ENCODE results near the gene SH3PXD2A.
"Not testable (repeated sequence)": the region's sequence is repeated elsewhere in the genome, so short reads cannot be mapped to it uniquely, and the experiment has no call there.

Gene SH3PXD2A

DNA sequence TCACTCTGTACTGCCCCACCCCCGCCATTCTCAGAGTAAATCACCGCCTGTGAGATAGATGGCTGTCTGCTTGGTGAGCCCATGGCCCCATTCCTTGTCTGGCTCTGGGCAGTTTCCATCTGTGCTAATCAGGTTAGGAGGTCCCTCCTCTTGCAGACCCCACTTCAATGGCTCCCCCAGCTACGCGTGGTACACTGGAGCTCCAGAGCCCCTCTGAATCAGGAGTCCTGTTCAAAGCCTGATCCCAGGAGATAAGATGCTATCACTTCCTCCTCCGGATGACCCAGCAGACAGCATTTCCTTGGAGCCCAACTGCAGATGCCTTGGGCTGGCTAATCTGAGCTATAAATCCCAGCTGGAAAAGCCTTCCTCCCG, 122.3 kb downstream of the SH3PXD2A start:
- H3K36me3 ChIP-seq (ENCODE audit: insufficient read depth, low read length), result no peaks in the 10 kb centered on the region
- no peaks in the 10 kb centered on the region for H3K9me3 ChIP-seq (ENCODE audit: low read length)
- H3K4me3 ChIP-seq (ENCODE audit: low read depth in 1 of 2, low read length in 2 of 2), result no peak overlapping the region
- no peak overlapping the region for H3K9ac ChIP-seq (ENCODE audit: low read length)
- H3K27ac ChIP-seq (ENCODE audit: low read depth, low read length), result no peak overlapping the region
- no peaks in the 10 kb centered on the region for H3K27me3 ChIP-seq (ENCODE audit: control insufficient read depth in 1 of 2, insufficient read depth in 2 of 2, low read length in 2 of 2)
- peaks cover 3% of the 10 kb centered on the region for H3K4me1 ChIP-seq (ENCODE audit: insufficient read depth, low read length)

DNA sequence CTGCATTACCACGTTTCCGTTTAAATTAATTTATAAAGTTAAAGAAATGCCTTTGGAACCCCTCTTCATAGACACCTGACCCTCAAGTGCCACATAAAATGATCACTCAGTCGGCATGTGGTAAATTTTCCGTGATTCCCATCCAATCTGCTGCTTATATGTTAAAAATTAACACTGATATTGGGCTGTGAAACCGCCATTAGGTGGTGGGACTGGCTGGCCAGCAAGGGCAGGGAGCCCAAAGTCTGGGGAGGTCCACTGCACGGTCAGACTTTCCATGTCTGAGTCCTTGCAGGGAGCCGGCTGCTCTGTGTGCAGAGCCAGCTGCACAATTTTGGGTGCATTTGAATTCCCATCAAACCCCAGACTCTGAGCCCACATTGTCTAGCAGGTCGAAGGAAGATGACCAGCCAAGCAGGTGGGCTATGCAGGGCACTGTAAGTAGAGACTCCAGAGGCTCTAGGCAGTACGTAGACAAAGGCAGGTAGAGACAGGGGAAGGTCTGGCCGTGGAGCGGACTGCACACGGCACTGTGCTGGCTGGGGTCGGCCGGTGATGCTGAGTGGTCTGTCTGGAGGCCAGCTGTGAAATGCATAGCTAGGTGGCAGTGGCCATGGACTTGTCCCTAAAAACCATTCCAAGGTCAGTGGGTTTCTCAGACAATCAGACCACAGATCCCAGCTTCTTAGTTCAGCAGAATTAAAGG, 122.9 kb downstream of the SH3PXD2A start:
- Histone ChIP-seq H3K4me3 (ENCODE audit: low read depth in 1 of 2, low read length in 2 of 2) (no peak overlapping the region), H3K9ac (ENCODE audit: low read length) (no peak overlapping the region), H3K27ac (ENCODE audit: low read depth, low read length) (no peak overlapping the region), H3K9me3 (ENCODE audit: low read length) (no peaks in the 10 kb centered on the region), H3K36me3 (ENCODE audit: insufficient read depth, low read length) (no peaks in the 10 kb centered on the region), H3K4me1 (ENCODE audit: insufficient read depth, low read length) (peaks cover 7% of the 10 kb centered on the region), H3K27me3 (ENCODE audit: control insufficient read depth in 1 of 2, insufficient read depth in 2 of 2, low read length in 2 of 2) (no peaks in the 10 kb centered on the region)

DNA sequence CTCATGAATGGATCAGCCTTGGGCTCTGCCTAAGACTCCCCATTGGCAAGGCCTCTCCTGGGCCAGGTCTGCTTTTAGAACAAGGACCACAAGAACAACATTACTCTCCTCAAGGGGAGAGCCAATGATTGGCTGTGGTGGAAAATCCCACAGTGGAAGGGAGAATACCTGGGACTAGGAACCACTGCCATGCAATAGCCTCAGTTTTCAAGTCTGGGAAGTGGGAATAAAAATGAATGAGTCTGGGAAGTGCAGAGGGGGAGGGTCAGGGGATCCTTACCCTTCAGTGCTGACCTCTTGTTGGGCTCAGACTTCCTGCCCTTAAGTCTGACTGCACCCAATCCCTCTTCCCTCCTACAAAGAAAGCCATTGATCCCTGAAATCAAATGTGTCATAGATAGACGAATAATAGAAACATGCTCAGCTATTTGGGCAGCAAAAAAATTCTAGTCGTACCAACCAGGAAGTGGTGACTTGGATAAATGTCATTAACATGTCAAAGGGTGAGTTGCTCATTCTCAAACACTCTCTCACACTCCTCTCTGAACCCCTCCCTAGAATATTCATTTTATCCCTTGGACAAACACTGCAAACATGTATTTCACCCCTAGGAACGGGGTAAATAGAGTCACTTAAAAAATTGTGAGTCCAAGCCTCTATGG, 123.6 kb downstream of the SH3PXD2A start:
- Histone ChIP-seq H3K9ac (ENCODE audit: low read length) (no peak overlapping the region), H3K9me3 (ENCODE audit: low read length) (no peaks in the 10 kb centered on the region), H3K4me3 (ENCODE audit: low read depth in 1 of 2, low read length in 2 of 2) (no peak overlapping the region), H3K27ac (ENCODE audit: low read depth, low read length) (no peak overlapping the region), H3K27me3 (ENCODE audit: control insufficient read depth in 1 of 2, insufficient read depth in 2 of 2, low read length in 2 of 2) (no peaks in the 10 kb centered on the region), H3K4me1 (ENCODE audit: insufficient read depth, low read length) (peaks cover 13% of the 10 kb centered on the region), H3K36me3 (ENCODE audit: insufficient read depth, low read length) (no peaks in the 10 kb centered on the region)

DNA sequence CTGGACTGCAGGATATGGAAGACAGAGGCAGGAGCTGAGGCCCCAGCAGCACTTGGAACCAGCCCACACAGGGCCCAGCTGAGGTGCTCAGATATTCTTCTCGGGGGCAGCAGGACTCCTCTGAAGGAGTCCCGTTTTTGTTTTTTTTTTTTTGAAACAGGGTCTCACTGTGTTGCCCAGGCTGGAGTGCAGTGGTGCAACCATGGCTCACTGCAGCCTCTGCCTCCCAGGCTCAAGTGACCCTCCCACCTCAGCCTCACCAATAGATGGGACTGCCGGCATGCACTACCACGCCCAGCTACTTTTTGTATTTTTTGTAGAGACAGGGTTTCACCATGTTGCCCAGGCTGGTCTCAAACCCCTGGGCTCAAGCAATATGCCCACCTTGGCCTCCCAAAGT, 124.3 kb downstream of the SH3PXD2A start:
- not testable (repeated sequence) for H3K4me3 ChIP-seq (ENCODE audit: low read depth in 1 of 2, low read length in 2 of 2); H3K36me3 ChIP-seq (ENCODE audit: insufficient read depth, low read length); H3K9ac ChIP-seq (ENCODE audit: low read length); H3K27ac ChIP-seq (ENCODE audit: low read depth, low read length); H3K9me3 ChIP-seq (ENCODE audit: low read length); H3K27me3 ChIP-seq (ENCODE audit: control insufficient read depth in 1 of 2, insufficient read depth in 2 of 2, low read length in 2 of 2)
- H3K4me1 ChIP-seq (ENCODE audit: insufficient read depth, low read length), result peaks cover 13% of the 10 kb centered on the region

DNA sequence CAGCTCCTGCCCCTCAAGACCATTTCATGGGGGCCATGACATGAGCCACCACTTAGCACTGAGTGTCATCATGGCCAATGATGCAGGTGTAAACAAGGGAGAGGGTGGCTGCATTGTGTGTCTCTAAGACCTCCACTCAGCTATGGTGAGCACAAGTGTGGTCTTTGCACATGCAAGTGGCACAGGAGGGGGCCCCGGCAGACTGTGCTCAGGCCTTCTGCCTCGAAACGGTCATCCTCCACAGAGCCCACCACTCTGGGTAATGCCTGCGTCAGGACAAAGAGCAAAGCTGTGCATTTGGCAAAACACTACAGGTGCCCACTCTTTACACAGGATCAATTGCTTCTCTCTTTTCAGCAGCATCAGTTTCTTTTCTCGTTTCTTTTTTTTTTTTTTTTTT, 125.5 kb downstream of the SH3PXD2A start:
- no peaks in the 10 kb centered on the region for H3K9me3 ChIP-seq (ENCODE audit: low read length)
- H3K4me1 ChIP-seq (ENCODE audit: insufficient read depth, low read length), result peaks cover 13% of the 10 kb centered on the region
- peaks cover 3% of the 10 kb centered on the region for H3K36me3 ChIP-seq (ENCODE audit: insufficient read depth, low read length)
- H3K27me3 ChIP-seq (ENCODE audit: control insufficient read depth in 1 of 2, insufficient read depth in 2 of 2, low read length in 2 of 2), result no peaks in the 10 kb centered on the region
- no peak overlapping the region for H3K9ac ChIP-seq (ENCODE audit: low read length)
- no peak overlapping the region for H3K4me3 ChIP-seq (ENCODE audit: low read depth in 1 of 2, low read length in 2 of 2)
- H3K27ac ChIP-seq (ENCODE audit: low read depth, low read length), result no peak overlapping the region

DNA sequence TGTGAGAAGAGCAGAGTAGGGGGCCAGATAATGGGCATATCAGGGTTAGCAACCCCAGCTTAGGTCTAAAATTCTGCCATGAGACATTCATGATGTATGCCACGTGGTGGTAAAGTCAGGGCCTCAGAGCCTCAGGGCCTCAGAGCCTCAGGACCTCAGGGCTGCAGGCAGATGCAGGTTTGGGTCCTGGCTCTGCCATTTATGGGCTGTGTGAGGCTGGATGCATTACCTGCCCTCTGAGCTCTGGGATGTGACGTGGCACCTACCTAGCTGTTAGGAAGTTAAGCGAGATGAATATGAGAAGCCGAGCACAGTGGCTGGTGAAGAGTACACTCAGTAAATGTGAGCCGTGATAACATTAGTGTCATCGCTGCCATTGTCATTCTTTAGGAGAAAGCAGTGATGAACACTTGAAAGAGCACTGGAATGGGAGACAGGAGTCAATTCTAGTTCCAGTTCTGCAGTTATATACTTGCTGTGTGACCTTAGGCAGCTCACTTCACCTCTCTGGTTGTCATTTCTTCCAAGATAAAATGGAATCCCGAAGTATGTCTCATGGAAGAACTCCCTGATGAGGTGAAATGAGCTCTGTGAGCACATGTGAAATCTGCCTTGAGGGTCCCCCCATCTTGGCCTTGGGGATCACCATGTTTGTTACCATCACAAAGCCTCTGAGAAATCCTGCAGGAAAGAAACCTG, 127.2 kb downstream of the SH3PXD2A start:
- Histone ChIP-seq H3K4me1 (ENCODE audit: insufficient read depth, low read length) (peaks cover 13% of the 10 kb centered on the region), H3K27me3 (ENCODE audit: control insufficient read depth in 1 of 2, insufficient read depth in 2 of 2, low read length in 2 of 2) (no peaks in the 10 kb centered on the region), H3K4me3 (ENCODE audit: low read depth in 1 of 2, low read length in 2 of 2) (no peak overlapping the region), H3K9me3 (ENCODE audit: low read length) (no peaks in the 10 kb centered on the region), H3K36me3 (ENCODE audit: insufficient read depth, low read length) (peaks cover 6% of the 10 kb centered on the region), H3K27ac (ENCODE audit: low read depth, low read length) (no peak overlapping the region), H3K9ac (ENCODE audit: low read length) (no peak overlapping the region)

DNA sequence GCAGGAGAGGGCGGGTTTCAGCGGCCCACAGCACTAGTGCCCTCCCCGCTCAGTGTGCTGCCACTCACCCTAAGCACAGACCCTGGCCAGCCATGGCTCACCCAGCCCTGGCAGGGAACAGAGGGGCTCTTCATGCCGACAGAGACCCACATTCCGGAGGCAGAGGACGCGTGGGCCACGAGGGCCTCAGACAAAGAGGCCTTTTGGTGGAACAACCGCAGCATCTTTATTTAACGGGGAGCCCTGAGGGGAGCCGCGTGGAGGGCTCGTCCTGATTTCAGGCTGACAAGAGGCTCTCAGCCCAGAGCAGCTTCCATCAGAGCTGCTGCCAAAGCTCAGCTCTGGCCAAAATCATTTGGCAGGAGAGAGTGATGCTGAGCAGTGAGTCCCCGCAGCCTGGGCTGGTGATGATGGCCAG, 127.8 kb downstream of the SH3PXD2A start:
- Histone ChIP-seq H3K9me3 (ENCODE audit: low read length) (no peaks in the 10 kb centered on the region), H3K36me3 (ENCODE audit: insufficient read depth, low read length) (peaks cover 12% of the 10 kb centered on the region), H3K4me1 (ENCODE audit: insufficient read depth, low read length) (peaks cover 13% of the 10 kb centered on the region), H3K9ac (ENCODE audit: low read length) (no peak overlapping the region), H3K27me3 (ENCODE audit: control insufficient read depth in 1 of 2, insufficient read depth in 2 of 2, low read length in 2 of 2) (no peaks in the 10 kb centered on the region), H3K4me3 (ENCODE audit: low read depth in 1 of 2, low read length in 2 of 2) (no peak overlapping the region), H3K27ac (ENCODE audit: low read depth, low read length) (no peak overlapping the region)

DNA sequence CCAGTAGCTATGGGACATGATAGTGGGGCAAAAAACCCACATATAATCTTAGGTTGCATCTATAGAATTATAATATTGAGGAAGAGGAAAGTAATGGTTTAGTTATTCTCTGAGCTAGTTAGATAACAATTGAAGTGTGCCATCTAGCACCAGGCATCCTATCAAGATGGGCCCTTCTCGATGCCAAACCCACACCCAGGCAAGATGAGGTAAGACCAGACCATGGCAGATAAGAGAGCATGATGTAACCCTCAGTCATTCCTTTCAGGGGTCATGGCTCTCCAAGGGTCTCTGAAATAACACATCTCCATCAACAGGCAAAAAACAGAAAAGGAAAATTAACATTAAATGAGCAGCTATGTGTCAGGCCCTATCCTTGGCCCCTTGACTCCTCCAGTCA, 128.7 kb downstream of the SH3PXD2A start:
- no peak overlapping the region for H3K4me3 ChIP-seq (ENCODE audit: low read depth in 1 of 2, low read length in 2 of 2)
- H3K4me1 ChIP-seq (ENCODE audit: insufficient read depth, low read length), result peaks cover 13% of the 10 kb centered on the region
- H3K27me3 ChIP-seq (ENCODE audit: control insufficient read depth in 1 of 2, insufficient read depth in 2 of 2, low read length in 2 of 2), result no peaks in the 10 kb centered on the region
- no peak overlapping the region for H3K9ac ChIP-seq (ENCODE audit: low read length)
- H3K9me3 ChIP-seq (ENCODE audit: low read length), result no peaks in the 10 kb centered on the region
- peaks cover 13% of the 10 kb centered on the region for H3K36me3 ChIP-seq (ENCODE audit: insufficient read depth, low read length)
- H3K27ac ChIP-seq (ENCODE audit: low read depth, low read length), result no peak overlapping the region

DNA sequence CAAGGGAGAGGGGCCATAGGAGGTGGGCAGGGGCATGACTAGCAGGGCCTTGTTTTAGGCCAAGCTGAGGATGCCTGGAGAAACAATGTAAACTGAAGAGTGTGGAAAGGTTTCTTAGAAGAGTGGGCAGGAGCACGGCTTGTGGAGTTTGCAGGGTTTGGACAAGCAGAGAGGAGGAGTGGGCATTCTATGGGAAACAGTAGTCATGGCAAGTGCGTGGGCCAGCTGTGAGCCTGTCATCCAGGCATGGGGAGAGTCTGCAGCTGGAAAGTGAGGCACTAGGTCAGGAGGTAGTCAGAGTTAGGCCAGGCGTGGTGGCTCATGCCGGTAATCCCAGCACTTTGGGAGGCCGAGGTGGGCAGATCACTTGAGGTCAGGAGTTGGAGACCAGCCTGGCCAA, 130.1 kb downstream of the SH3PXD2A start:
- H3K4me3 ChIP-seq (ENCODE audit: low read depth in 1 of 2, low read length in 2 of 2), result no peak overlapping the region

DNA sequence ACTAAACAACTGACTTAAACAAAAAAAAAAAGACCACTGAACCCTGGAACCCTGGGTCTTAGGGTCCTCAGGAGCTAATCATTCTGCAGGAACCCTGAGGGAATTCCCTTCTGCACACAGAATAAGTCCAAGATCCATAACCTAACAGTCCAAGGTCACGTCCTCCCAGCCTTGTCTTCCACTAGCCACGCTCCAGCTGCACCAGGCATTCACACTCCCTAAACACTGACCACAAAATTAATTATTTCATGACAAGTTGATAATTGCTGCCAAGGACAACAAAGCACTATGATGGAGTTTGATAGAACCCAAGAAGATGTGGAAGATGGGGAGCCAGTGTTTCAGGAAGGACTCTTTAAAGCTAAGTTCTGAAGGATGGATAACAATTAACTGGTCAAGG, 130.6 kb downstream of the SH3PXD2A start:
- no peaks in the 10 kb centered on the region for H3K27me3 ChIP-seq (ENCODE audit: control insufficient read depth in 1 of 2, insufficient read depth in 2 of 2, low read length in 2 of 2)
- peaks cover 13% of the 10 kb centered on the region for H3K36me3 ChIP-seq (ENCODE audit: insufficient read depth, low read length)
- H3K9ac ChIP-seq (ENCODE audit: low read length), result no peak overlapping the region
- H3K9me3 ChIP-seq (ENCODE audit: low read length), result no peaks in the 10 kb centered on the region
- H3K4me1 ChIP-seq (ENCODE audit: insufficient read depth, low read length), result peaks cover 13% of the 10 kb centered on the region
- H3K4me3 ChIP-seq (ENCODE audit: low read depth in 1 of 2, low read length in 2 of 2), result no peak overlapping the region
- no peak overlapping the region for H3K27ac ChIP-seq (ENCODE audit: low read depth, low read length)

More for the DNA sequence above, 130.1 kb downstream of the SH3PXD2A start:
- H3K9me3 ChIP-seq (ENCODE audit: low read length), result no peaks in the 10 kb centered on the region
- no peak overlapping the region for H3K27ac ChIP-seq (ENCODE audit: low read depth, low read length)
- H3K9ac ChIP-seq (ENCODE audit: low read length), result no peak overlapping the region
- H3K27me3 ChIP-seq (ENCODE audit: control insufficient read depth in 1 of 2, insufficient read depth in 2 of 2, low read length in 2 of 2), result no peaks in the 10 kb centered on the region
- H3K36me3 ChIP-seq (ENCODE audit: insufficient read depth, low read length), result peaks cover 13% of the 10 kb centered on the region
- peaks cover 13% of the 10 kb centered on the region for H3K4me1 ChIP-seq (ENCODE audit: insufficient read depth, low read length)

DNA sequence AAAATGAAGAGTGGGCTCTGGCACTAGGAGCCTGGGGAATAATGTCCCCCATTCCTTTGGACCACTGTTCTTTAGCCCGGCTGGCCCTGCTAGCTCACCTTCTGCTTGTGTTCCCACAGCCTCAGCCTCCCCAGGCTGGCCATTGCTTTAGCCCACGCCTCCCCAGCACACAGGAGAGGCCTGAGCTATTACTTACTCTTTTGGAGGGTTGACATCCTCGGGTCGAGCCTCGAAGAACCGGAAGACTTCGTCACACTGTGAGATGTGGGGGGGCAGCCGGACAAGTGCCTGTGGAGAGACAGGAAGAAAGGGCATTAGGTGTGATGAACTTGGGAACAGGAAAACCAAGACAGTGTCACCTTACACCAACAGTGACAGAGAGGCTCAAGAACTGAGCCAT, 131.3 kb downstream of the SH3PXD2A start:
- Histone ChIP-seq H3K4me3 (ENCODE audit: low read depth in 1 of 2, low read length in 2 of 2) (no peak overlapping the region), H3K27ac (ENCODE audit: low read depth, low read length) (no peak overlapping the region), H3K4me1 (ENCODE audit: insufficient read depth, low read length) (peaks cover 13% of the 10 kb centered on the region), H3K27me3 (ENCODE audit: control insufficient read depth in 1 of 2, insufficient read depth in 2 of 2, low read length in 2 of 2) (no peaks in the 10 kb centered on the region), H3K9ac (ENCODE audit: low read length) (no peak overlapping the region), H3K9me3 (ENCODE audit: low read length) (no peaks in the 10 kb centered on the region), H3K36me3 (ENCODE audit: insufficient read depth, low read length) (peaks cover 16% of the 10 kb centered on the region)

All from muscle layer of colon (tissue), 2 donors.